ENCODE data around the gene KRTAP12-3. TPM values are rescaled to one million over a fixed set of nuclear protein-coding genes. Genes with fewer than 3 reads are reported as not detected.

The KRTAP12-3 gene
- total and polyA plus RNA-seq, 8 donors = not detected

DNA sequence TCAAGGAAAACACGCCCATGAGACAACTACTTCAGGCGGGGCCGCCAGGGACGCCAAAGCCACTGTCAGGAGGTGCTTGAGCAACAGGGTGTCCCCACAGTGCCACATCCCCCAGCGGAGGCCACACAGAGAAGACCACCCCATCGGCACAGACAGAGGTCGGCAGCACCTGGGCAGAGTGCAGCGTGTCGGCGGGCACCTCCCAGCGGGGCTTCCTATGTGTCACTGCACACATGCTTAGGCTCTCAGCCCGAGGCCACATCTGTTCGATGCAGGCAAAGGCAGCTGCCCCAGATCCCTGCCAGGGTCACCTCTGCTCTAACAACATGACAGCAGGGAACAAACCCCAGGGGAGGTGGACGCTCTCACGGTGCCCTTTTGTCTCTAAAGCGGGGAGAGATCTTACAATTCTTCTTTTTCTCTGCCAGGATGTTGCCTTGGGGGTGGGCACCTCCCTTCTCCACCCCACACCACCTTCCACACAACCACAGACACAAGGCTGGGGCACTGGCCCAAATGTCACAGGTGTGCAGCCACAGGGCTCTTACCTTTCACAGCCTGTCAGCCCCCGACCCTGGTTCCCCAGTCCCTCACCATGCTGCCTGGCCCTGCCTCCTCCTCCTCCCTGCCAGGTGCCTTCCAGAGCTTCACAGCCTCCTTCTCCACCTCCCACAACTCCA, 41.7 kb upstream of the KRTAP12-3 start:
- Histone ChIP-seq H3K9me3 (peaks cover 0 to 22% of the 10 kb centered on the region in 2 donors), H3K27ac (no peak overlapping the region), H3K36me3 (no peaks in the 10 kb centered on the region), H3K4me3 (no peak overlapping the region), H3K27me3 (peaks cover 0 to 36% of the 10 kb centered on the region in 2 donors), H3K4me1 (no peaks in the 10 kb centered on the region)
- DNase-seq (peak in 1 of 4 donors; percentile 54), ATAC-seq (no peak)
- intact Hi-C loops (cut with DNase I) = no loop called here
- TF ChIP-seq, protein P1, sequence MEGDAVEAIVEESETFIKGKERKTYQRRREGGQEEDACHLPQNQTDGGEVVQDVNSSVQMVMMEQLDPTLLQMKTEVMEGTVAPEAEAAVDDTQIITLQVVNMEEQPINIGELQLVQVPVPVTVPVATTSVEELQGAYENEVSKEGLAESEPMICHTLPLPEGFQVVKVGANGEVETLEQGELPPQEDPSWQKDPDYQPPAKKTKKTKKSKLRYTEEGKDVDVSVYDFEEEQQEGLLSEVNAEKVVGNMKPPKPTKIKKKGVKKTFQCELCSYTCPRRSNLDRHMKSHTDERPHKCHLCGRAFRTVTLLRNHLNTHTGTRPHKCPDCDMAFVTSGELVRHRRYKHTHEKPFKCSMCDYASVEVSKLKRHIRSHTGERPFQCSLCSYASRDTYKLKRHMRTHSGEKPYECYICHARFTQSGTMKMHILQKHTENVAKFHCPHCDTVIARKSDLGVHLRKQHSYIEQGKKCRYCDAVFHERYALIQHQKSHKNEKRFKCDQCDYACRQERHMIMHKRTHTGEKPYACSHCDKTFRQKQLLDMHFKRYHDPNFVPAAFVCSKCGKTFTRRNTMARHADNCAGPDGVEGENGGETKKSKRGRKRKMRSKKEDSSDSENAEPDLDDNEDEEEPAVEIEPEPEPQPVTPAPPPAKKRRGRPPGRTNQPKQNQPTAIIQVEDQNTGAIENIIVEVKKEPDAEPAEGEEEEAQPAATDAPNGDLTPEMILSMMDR (IDR thresholded peaks at IDR 0.05) = no peak

DNA sequence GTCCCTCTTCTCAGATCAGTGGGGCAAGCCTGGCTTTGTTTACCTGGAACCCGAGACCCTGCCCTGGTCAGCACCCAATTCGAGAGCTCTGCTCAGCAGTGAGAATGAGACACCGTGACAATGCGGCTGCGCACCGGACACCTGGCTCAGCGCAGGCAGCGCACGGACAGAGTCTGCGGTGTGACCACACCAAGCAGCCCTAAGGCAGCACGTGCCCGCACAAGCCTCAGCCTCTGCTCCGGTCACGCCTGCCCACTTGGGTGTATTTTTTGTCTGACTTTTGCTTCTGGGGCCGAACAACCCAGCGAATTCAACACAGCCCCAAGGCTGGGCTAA, 41.2 kb upstream of the KRTAP12-3 start:
- intact Hi-C loops (cut with DNase I) = no loop called here
- H3K27ac ChIP-seq = no peak overlapping the region
- TF ChIP-seq, protein P1 (IDR thresholded peaks at IDR 0.05) = no peak

DNA sequence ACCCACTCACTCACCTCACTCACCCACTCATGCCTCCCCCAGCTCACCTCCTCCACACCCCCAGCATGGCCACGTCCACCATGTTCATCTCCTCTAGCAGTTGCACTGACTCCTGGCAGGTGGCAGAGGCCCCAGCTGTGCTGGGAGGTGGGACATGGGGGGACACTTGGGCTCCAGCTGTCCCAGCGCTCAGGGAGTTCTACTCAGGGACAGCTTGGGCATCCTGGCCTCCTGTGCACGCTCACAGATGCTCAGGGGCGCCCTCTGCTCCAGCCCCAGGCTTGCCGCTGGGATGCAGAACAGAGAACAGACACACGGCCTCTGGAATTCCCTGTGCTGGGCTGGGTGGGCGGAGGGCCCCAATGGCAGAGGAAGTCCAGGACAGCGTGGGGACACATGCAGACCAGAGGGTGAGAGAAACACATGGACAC, 40.6 kb upstream of the KRTAP12-3 start:
- DNase-seq (peak in 1 of 4 donors; percentile 59), ATAC-seq (no peak)
- Histone ChIP-seq H3K4me3 (no peak overlapping the region), H3K9me3 (peaks cover 0 to 14% of the 10 kb centered on the region in 2 donors), H3K27me3 (peaks cover 0 to 36% of the 10 kb centered on the region in 2 donors), H3K4me1 (no peaks in the 10 kb centered on the region), H3K36me3 (no peaks in the 10 kb centered on the region), H3K27ac (no peak overlapping the region)
- TF ChIP-seq, protein P1 (IDR thresholded peaks at IDR 0.05) = no peak
- intact Hi-C loops (cut with DNase I) = no loop called here

More for the DNA sequence above, 41.2 kb upstream of the KRTAP12-3 start:
- Histone ChIP-seq H3K9me3 (peaks cover 0 to 20% of the 10 kb centered on the region in 2 donors), H3K4me1 (no peaks in the 10 kb centered on the region), H3K27me3 (peaks cover 0 to 36% of the 10 kb centered on the region in 2 donors), H3K4me3 (no peak overlapping the region), H3K36me3 (no peaks in the 10 kb centered on the region)
- DNase-seq (peak in 1 of 4 donors; percentile 69), ATAC-seq (no peak)

DNA sequence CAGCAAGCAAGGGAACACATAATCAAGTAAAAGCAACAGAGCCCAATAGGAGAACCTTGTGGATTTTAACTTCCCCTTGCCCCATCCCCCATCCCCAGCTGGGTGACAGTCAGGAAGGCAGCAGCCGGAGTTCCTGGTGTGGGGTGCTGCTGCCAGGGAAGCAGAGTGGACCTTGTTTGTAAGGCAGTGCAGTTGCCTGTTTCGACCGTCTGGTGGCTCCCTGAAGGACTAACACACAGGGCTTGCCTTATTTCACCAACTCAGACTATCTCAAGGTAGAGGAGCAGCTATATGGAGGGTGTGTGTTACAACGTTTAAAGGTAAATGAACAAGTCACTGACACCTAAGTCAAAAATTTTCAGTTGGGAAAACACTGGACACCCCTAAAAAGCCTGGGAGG, 39.2 kb upstream of the KRTAP12-3 start:
- no peaks in the 10 kb centered on the region for H3K36me3 ChIP-seq
- DNase-seq = peak in 1 of 4 donors; percentile 10
- peaks cover 0 to 27% of the 10 kb centered on the region in 2 donors for H3K27me3 ChIP-seq
- peaks cover 0 to 22% of the 10 kb centered on the region in 2 donors for H3K9me3 ChIP-seq
- peak; percentile 63 for ATAC-seq
- no peak overlapping the region for H3K4me3 ChIP-seq
- intact Hi-C loops (cut with DNase I) = no loop called here
- no peaks in the 10 kb centered on the region for H3K4me1 ChIP-seq
- TF ChIP-seq, protein P1 (IDR thresholded peaks at IDR 0.05) = no peak
- no peak overlapping the region for H3K27ac ChIP-seq

DNA sequence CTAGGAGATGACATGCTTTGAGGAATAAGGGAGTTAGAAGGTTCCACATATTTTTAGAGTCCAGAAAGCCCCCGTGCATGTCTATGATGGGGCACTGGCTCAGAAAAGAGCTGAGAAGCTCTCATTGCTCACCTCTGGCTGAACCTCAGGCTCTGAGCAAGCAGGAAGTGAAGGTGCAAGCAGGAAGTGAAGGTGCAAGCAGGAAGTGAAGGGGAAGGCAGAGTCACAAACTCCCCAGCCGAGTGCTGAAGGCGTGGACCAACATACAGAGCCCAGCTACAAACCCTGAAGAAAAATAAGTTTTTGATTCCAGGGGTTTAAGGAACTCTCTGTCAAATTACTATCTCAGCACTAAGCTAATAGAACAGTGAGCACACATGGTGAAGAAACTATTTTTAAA, 38.8 kb upstream of the KRTAP12-3 start:
- no peaks in the 10 kb centered on the region for H3K36me3 ChIP-seq
- H3K4me3 ChIP-seq = no peak overlapping the region
- intact Hi-C loops (cut with DNase I) = no loop called here
- H3K27me3 ChIP-seq = peaks cover 0 to 24% of the 10 kb centered on the region in 2 donors
- peak; percentile 35 for ATAC-seq
- H3K9me3 ChIP-seq = peaks cover 0 to 26% of the 10 kb centered on the region in 2 donors
- DNase-seq = no peak
- peak overlapping the region in 1 of 2 donors; percentile 23 for H3K27ac ChIP-seq
- TF ChIP-seq, protein P1 (IDR thresholded peaks at IDR 0.05) = no peak
- H3K4me1 ChIP-seq = no peaks in the 10 kb centered on the region

All from left lung (tissue), 10 donors.